PC-9 (cell line): ENCODE data around the gene TMC8.

Experiments used
- EZH2 ChIP-seq: fragments of 200-600 bp; sonication (generic); IDR thresholded peaks from 2 replicates; pipeline ENCODE4 v1.8.0; 2017; ENCODE audit warnings: antibody characterized with exemption, low read depth
- TF ChIP-seq, protein P1 (sequence below): fragments of 200-600 bp; sonication (generic); conservative IDR thresholded peaks from 2 replicates; pipeline ENCODE4 v1.6.1; 2017; ENCODE audit warnings: mixed run types, antibody characterized with exemption, mild to moderate bottlenecking, moderate library complexity

DNA sequence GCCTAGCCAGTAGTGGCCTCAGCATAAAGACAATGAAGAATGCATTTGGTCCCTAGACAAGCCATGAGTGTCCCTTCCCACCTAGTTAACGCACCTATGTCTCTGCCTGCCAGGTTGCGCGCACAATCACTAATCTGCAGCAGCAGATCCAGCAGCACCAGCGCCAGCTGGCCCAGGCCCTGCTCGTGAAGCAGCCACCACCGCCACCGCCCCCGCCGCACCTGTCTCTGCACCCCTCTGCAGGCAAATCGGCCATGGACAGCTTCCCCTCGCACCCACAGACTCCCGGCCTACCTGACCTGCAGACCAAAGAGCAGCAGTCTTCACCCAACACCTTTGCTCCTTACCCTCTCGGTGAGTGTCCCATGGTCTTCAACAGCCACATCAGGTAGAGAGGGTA, 43.8 kb upstream of the TMC8 start:
- TF ChIP-seq, protein P1, sequence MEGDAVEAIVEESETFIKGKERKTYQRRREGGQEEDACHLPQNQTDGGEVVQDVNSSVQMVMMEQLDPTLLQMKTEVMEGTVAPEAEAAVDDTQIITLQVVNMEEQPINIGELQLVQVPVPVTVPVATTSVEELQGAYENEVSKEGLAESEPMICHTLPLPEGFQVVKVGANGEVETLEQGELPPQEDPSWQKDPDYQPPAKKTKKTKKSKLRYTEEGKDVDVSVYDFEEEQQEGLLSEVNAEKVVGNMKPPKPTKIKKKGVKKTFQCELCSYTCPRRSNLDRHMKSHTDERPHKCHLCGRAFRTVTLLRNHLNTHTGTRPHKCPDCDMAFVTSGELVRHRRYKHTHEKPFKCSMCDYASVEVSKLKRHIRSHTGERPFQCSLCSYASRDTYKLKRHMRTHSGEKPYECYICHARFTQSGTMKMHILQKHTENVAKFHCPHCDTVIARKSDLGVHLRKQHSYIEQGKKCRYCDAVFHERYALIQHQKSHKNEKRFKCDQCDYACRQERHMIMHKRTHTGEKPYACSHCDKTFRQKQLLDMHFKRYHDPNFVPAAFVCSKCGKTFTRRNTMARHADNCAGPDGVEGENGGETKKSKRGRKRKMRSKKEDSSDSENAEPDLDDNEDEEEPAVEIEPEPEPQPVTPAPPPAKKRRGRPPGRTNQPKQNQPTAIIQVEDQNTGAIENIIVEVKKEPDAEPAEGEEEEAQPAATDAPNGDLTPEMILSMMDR = no peak
- no peak for TF ChIP-seq EZH2
